ENCODE measurements around the gene PDSS2.
A peak's percentile ranks its signal among the peaks of the same experiment; 100 is the strongest.
"Not testable (repeated sequence)": the region's sequence is repeated elsewhere in the genome, so short reads cannot be mapped to it uniquely, and the experiment has no call there.

The PDSS2 gene

DNA sequence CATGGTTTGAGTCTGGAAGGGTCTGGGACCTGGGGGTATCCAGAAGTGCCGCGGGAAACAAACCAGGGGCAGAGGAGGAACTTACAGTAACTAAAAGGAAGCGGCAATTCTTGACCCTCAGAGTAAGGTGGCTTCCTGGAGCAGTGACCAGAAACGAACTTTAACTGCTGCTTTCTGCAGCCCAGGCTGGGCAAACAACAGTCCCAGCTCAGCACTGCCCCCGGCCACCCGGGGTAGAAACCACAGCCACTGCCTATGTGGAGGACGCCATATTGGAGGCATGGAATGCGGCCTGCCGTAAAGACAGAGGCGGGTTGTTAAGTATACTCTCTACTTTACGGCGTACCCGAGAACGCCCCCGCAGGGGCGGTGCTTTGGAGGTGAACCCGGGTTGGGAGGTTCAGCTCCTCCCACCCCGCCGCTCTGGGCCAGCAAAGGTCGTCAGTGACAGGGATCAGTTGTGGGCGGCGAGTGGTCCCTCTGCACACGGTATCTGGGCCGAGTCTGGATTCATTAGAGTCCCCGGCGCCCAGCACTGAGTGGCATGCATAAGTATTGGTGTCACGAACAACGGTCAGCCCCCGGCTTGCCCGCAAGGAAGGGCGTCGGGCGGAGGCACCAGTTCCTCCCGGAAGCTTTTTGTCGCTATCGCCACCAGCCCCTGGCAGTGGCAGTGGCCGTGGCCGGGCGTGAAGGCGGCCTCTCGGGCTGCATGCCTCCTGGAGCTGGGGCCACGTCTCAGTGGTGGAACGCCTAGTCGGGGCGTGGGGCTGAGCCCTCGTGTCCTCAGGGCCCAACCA lies at the start of gene PDSS2:
Gene PDSS2 (minus strand): TSS at position 282 of the 800 bp plus-strand sequence. CDS start 279 bp downstream, at position 3.
- peak; percentile 97 for DNase-seq (ENCODE audit: low spot score)

DNA sequence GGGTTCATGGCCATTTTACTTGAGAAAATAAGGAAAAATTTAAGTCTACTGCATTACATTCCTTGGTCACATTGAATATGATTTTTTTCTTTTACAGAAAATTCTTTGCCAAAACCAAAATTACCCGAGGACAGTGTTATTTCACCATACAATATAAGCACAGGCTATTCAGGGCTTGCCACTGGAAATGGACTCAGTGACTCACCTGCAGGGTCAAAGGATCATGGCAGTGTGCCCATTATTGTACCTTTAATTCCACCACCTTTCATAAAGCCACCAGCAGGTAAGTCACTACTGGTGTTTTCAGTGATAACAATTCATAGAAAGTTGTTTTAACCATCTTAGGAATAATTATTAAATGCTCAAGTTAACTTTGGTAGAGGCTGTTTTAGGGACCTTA lies 46.8 kb upstream of the PDSS2 start:
- no peak for DNase-seq (ENCODE audit: low spot score)

DNA sequence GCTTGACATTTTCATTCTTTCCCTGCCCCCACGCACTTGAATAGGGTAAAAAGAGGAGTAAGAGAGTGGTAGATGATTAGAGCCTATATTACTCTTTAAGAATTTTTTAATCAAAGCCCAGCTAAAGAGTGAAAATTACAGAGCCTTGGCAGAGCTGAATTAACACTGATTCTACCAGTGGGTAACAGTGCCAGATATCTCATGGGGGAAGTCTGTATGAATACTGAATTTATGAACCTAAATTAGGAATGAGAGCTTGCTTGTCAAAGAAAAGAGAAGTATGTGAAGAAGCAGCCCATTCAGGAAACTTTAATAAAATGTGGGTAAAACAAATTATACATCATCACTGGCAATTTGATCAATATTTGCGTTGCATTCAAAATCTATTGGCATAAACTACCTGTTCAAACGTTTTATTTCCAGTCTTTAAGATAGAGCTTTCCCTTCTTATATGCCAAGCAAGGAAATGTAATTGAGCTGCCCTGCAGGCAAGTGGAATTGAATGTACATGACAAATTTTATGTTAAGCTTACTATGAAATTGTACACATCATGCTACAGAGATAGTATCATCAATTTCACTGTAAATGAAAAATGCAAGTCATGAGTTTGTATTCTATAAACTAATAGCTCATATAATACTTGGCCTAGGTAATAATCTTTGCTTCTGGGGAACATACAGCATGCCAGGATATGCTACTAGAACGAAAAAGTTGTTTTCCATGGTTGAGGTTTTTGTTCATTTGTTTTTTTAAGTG lies 45.1 kb upstream of the PDSS2 start:
- DNase-seq (ENCODE audit: low spot score), result no peak

DNA sequence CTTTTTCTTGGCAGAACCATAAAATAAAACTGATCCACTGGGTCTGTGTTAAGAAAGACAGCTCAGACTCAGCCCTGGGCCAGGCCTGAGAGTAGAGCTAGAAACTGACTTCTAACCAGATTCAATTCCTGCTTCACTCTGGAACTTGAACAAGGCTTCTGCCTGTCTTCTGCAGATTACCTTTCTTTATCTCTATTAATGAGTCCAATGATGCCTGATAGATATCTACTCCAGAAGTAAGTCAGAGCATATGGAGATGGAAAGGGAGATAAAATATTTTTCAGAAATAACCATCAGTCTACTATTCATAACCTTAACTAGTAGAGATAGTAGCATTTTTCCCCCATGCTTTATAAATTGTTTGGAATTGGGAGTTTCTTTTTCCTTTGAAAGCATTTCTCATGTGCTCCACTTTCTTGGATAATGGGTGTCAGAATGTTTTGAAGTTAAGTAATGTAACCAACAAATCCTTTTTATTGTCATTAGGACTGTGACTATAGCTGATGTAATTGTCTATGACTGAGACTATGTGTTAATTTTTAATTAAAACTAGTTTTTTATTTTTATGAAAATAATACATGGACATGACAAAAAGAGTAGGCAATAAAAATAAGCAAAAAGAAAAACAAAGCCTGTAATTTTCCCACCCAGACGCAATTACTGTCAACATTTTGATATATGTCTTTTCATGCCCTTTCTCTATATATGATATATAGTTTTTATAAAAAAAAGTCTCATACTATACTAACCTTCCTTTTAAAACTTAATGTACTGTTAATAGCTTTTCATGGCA lies 37.7 kb upstream of the PDSS2 start:
- DNase-seq (ENCODE audit: low spot score), result no peak

DNA sequence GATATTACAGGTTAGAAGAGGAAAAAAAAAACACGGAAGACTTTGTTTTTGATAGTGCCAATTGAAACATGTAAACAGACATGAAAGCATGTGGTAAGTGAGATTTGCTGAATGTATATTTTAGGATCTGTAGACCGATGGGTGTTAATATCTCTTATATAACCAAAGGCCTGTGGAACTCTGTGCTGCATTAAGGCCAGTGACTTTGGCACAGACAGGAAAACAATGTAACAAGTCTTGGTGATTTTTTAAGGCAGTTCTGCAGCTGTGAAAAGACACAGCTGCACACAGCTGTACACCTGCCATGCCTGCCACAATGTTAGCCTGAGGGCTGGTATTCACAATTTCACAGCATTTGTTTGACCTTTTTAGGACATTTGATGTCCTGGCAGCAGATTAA lies 36.6 kb upstream of the PDSS2 start:
- DNase-seq (ENCODE audit: low spot score), result no peak

DNA sequence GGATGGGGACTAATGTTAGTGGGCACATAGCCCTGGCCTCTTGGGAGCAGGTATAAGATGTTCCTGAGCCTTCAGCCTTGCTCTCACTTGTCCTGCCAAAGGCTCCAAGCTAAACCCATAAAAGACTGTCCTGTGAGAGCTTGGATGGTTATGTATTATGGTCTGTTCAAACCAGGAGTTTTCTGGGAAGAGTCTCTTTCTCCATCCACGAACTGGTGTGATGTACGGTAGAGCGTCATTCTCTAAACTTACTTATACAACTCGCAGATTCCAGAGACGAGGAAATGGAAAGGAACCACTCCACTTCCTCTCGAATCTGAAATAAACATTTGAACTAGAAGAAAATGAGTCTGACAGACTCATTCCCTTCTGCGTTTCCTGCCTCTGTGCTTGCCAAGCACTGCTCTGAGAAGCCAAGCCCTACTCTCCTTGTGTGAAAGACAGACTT lies 35.9 kb upstream of the PDSS2 start:
- DNase-seq (ENCODE audit: low spot score), result no peak

DNA sequence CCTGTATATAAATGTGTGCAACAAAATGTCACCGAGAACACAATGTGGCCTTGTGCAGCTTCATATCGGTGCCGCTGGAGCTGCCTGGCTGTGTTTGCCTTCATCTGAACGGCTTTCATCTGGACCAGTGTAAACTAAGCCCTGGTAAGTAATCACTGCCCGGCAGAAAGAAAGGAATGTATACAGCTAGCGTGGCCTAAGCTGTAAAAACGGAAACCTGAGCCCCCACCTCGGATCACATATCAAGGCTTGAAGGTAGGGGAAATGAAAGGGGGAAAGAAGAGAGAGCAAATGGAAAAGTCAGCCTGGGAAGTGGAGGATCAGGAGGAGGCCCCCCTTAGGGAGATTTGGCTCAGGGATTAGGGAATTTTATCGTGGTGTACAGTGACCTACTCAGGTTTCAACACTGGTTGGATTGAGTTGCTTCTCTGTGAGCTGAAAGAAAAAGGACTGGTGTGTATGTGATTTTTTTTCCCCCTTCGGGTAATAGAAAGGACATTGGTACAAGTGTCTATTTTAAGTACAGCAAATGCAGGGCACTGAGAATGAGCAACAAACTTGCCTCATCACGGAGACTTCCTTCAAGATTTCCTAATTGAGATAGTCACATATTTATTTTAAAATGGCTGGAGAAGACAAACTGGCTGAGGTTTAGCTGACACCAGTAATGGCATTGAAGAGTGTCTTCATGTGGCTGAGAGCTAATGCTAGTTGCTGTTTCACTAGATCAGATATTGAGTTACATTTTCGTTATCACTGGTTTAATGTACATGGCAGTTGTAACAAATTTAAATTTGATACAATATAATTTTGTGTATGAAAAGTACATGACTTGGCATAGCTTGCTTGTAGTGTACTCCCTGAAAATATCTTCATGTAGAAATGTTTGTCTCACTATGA lies 34.0 kb upstream of the PDSS2 start:
- no peak for DNase-seq (ENCODE audit: low spot score)

GRCh38 chr6:107491760-107492660 lies 32.6 kb upstream of the PDSS2 start:
- DNase-seq (ENCODE audit: low spot score), result no peak

- DNase-seq (ENCODE audit: low spot score), result no peak
Measured at GRCh38 chr6:107491138-107491609, 31.8 kb upstream of the PDSS2 start.

- DNase-seq (ENCODE audit: low spot score), result no peak
Measured at GRCh38 chr6:107490566-107491137, 31.3 kb upstream of the PDSS2 start.

DNA sequence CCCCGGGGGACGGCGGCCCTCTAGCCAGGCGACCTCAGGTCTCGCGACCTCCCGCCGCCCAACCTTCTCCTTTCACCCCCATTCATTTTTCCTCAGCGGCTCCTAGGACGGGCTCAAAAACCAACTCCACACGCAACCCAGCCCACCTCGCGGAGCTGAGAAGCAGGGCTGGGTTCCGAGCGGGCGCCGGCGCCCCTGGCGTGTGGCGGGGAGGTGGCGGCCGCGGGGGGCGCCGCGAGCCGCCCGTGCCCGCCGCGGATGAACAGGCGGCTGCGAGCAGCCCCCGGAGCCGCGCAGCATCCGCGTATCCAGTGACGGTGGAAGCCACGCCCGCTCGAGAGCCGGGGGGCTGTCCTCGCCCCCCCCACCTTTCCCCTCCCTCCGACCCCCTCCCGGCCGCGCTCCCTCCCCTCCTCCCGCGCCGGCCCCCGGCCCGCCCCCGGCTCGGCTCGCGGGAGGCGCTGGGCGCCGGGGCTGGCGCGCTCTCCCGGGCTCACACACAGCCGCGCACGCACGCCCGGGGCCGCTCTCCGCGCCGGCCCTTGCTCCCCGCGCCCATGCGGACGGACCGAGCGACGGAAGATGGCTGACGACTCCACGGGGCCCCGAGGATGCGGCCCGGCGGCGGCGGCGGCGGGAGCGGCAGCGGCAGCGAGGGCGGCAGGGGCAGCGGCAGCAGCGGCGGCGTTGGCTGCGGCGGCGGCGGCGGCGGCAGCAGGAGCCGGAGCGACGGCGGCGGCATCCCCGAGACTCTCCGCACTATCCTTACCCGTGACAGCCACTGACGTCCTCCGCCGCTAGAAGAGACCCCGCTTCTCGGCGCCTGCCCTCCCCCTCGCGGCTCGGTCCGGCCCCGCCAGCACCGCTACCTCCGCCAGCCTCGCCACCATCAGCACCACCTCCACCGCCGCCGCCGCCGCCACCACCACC lies 30.5 kb upstream of the PDSS2 start, which contains the start of gene SOBP:
Gene SOBP (plus strand): TSS at position 482 of the 930 bp plus-strand sequence. CDS start 500 bp downstream, outside the sequence.
- DNase-seq (ENCODE audit: low spot score), result peak; percentile 32

GRCh38 chr6:107488875-107489635 lies 29.7 kb upstream of the PDSS2 start:
- no peak for DNase-seq (ENCODE audit: low spot score)

DNA sequence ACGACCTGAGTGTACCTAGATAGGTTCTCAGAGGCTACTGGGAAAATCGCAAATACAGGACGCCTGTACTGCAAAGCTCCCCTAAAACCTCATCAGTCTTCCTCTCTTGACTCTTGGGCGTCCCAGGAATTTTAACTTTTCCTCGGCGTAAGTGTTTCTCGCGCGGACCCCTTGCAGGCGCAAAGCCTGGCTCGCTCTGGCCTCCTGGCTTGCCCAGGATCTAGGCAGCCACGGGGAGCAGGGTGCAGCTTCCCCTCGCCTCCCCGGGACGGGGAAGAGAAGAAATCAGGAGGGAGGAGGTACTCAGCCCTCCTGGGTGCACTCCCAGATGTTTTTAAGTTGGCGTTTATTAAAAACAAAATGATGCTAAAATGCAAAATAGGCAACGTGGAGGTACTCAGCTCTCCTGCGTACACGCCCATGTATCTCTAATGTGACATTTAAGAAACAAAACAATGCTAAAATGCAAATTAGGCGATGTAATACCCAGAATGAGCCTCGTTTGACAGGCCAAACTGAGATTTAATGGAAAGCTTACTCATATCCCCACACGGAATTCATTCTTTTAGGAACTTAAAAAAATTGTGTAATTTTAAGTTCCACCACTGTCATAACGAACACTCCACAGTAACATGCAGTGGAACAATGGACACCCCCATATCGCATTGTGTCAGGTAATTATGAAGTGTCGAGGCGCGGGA lies 29.0 kb upstream of the PDSS2 start:
- DNase-seq (ENCODE audit: low spot score), result peak; percentile 9

DNA sequence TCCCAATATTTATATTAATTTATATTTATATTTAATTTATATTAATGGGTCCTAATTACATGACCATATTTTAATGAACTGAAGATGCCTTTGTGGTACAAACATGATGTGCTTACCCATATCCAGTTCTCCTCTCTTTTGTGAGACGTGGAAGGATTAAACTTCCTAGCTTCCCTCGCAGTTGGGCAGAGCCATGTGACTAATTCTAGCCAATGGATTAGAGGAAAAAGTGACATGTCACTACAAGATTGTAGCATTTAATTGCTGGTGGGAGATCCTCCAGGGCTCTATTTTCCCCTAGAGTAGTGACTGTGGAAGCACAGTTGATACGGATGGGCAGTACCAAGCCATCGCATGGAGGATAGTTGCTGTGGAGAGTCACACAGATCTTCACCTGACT lies 25.8 kb upstream of the PDSS2 start:
- DNase-seq (ENCODE audit: low spot score), result no peak

- DNase-seq (ENCODE audit: low spot score), result no peak
Measured at GRCh38 chr6:107479089-107479690, 19.8 kb upstream of the PDSS2 start.

DNA sequence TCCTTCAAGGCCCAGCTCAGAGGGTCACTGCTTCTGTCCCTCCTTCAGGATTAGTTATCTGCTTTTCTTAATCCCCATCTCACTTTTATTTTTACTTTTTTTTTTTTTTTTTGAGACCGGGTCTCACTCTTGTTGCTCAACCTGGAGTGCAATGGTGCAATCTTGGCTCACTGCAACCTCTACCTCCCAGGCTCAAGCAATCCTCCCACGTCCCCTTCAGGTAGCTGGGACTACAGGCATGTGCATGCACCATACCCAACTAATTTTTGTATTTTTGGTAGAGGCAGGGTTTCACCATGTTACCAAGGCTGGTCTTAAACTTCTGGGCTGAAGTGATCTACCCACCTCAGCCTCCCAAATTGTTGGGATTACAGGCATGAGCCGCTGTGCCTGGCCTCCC lies 16.5 kb upstream of the PDSS2 start:
- not testable (repeated sequence) for DNase-seq (ENCODE audit: low spot score)

GRCh38 chr6:107475360-107475759 lies 16.0 kb upstream of the PDSS2 start:
- DNase-seq (ENCODE audit: low spot score), result not testable (repeated sequence)
